Fibroblast of lung (primary cell): ENCODE measurements around the gene ANTXRL.

ENCODE experiments used
- EZH2 ChIP-seq: IDR thresholded peaks from 2 replicates; pipeline ENCODE4 v1.5.1; 2012; ENCODE audit warnings: low read length, control low read depth, mild to moderate bottlenecking; ENCODE audit errors: missing control alignments
- TF ChIP-seq, protein P1 (sequence below), 2 donors: IDR thresholded peaks in 1 of 2; conservative IDR thresholded peaks in 1 of 2; 1 replicate in 1 of 2; 2 replicates in 1 of 2; pipeline ENCODE4 v1.5.1; 2011 to 2012; ENCODE audit warnings: low read length in 2 of 2, control low read depth in 1 of 2, inconsistent platforms in 1 of 2, low read depth in 1 of 2, mild to moderate bottlenecking in 1 of 2

DNA sequence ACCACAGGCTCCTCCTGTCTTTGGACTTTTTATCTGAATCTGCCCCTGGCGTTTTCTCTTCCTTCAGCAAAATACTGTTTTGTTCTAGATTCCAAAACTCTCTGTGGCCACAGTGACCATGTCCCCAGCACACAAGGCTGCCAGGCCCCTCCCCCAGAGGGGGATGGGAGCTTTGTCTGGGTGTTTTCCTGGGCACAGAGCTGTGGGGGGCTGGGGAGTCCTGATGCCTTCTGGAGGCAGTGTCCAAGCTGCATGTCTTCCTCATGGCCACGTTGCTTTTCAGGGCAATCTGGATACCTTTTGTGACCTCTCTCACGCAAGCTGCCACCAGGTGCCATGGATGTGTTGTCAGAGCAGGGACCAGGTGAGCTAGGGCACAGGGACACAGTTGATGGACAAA is 26.2 kb downstream of the ANTXRL start:
- TF ChIP-seq, protein P1, sequence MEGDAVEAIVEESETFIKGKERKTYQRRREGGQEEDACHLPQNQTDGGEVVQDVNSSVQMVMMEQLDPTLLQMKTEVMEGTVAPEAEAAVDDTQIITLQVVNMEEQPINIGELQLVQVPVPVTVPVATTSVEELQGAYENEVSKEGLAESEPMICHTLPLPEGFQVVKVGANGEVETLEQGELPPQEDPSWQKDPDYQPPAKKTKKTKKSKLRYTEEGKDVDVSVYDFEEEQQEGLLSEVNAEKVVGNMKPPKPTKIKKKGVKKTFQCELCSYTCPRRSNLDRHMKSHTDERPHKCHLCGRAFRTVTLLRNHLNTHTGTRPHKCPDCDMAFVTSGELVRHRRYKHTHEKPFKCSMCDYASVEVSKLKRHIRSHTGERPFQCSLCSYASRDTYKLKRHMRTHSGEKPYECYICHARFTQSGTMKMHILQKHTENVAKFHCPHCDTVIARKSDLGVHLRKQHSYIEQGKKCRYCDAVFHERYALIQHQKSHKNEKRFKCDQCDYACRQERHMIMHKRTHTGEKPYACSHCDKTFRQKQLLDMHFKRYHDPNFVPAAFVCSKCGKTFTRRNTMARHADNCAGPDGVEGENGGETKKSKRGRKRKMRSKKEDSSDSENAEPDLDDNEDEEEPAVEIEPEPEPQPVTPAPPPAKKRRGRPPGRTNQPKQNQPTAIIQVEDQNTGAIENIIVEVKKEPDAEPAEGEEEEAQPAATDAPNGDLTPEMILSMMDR (conservative IDR thresholded peaks at IDR 0.05 in 1 of 2, IDR thresholded peaks at IDR 0.05 in 1 of 2; ENCODE audit: low read depth in 1 of 2, low read length in 2 of 2), result no peak
- no peak for TF ChIP-seq EZH2
